DMS53 (cell line): ENCODE data around the gene ACO1.

Experiments
- DNase-seq: peaks from one replicate; lab custom pipeline; 2025; lab: John Stamatoyannopoulos, UW

The ACO1 gene

GRCh38 chr9:32382565-32383320, 1.7 kb upstream of the ACO1 start:
- DNase-seq, result no peak

- DNase-seq, result peak; percentile 52
Measured at GRCh38 chr9:32384002-32384363, 460 bp upstream of the ACO1 start.

- DNase-seq, result no peak
Measured at GRCh38 chr9:32385152-32385884, 875 bp downstream of the ACO1 start.

- DNase-seq, result no peak
Measured at GRCh38 chr9:32385885-32386283, 1.4 kb downstream of the ACO1 start.

- DNase-seq, result no peak
Measured at GRCh38 chr9:32387256-32387655, 2.8 kb downstream of the ACO1 start.

- no peak for DNase-seq
Measured at GRCh38 chr9:32389365-32389764, 4.9 kb downstream of the ACO1 start.

- DNase-seq, result no peak
Measured at GRCh38 chr9:32393911-32394310, 9.5 kb downstream of the ACO1 start.

GRCh38 chr9:32394381-32395049, 10.1 kb downstream of the ACO1 start:
- no peak for DNase-seq

- no peak for DNase-seq
Measured at GRCh38 chr9:32395510-32396216, 11.2 kb downstream of the ACO1 start.

GRCh38 chr9:32398207-32398606, 13.8 kb downstream of the ACO1 start:
- no peak for DNase-seq

- DNase-seq, result no peak
Measured at GRCh38 chr9:32399110-32399815, 14.8 kb downstream of the ACO1 start.

GRCh38 chr9:32401488-32401887, 17.0 kb downstream of the ACO1 start:
- no peak for DNase-seq

GRCh38 chr9:32403567-32404260, 19.3 kb downstream of the ACO1 start:
- DNase-seq, result no peak

GRCh38 chr9:32404402-32404801, 20.0 kb downstream of the ACO1 start:
- no peak for DNase-seq

GRCh38 chr9:32404856-32405255, 20.4 kb downstream of the ACO1 start:
- DNase-seq, result no peak

GRCh38 chr9:32405506-32405905, 21.1 kb downstream of the ACO1 start:
- no peak for DNase-seq

- DNase-seq, result no peak
Measured at GRCh38 chr9:32406046-32406445, 21.6 kb downstream of the ACO1 start.

- DNase-seq, result no peak
Measured at GRCh38 chr9:32411753-32412152, 27.3 kb downstream of the ACO1 start.

- DNase-seq, result no peak
Measured at GRCh38 chr9:32412440-32412839, 28.0 kb downstream of the ACO1 start.

- DNase-seq, result no peak
Measured at GRCh38 chr9:32413424-32413823, 29.0 kb downstream of the ACO1 start.

GRCh38 chr9:32414856-32415255, 30.4 kb downstream of the ACO1 start:
- peak; percentile 16 for DNase-seq
